Sigmoid colon (tissue), 7 donors: ENCODE measurements around the gene SDC1. TPM values are rescaled to one million over a fixed set of nuclear protein-coding genes. Genes with fewer than 3 reads are reported as not detected.

ENCODE experiments used
- DNase-seq: peaks from one replicate; pipeline ENCODE4 v3.0.0-alpha.2; 2019
- H3K27ac ChIP-seq, 4 donors: fragments of 200-600 bp; sonication (generic); one replicate each; pipeline ENCODE4 v1.5.1; 2016 to 2019; ENCODE audit warnings: mild to moderate bottlenecking in 1 of 4
- H3K27me3 ChIP-seq, 3 donors: fragments of 200-600 bp; sonication (generic); one replicate each; pipeline ENCODE4 v1.5.1; 2019; ENCODE audit warnings: mild to moderate bottlenecking in 1 of 3
- H3K36me3 ChIP-seq, 4 donors: fragments of 200-600 bp; sonication (generic); one replicate each; pipeline ENCODE4 v1.5.1; 2016 to 2019
- H3K4me1 ChIP-seq, 4 donors: fragments of 200-600 bp; sonication (generic); one replicate each; pipeline ENCODE4 v1.5.1; 2017 to 2019
- H3K4me3 ChIP-seq, 4 donors: fragments of 200-600 bp; sonication (generic); one replicate each; pipeline ENCODE4 v1.5.1; 2017 to 2019; ENCODE audit warnings: mild to moderate bottlenecking in 2 of 4, moderate library complexity in 1 of 4
- H3K9me3 ChIP-seq, 4 donors: fragments of 200-600 bp in 3 of 4; sonication (generic) in 3 of 4; one replicate each; pipeline versions ENCODE4 v1.5.1 to v1.6.1; 2013 to 2019
- CTCF ChIP-seq, 4 experiments: fragments of 450-650 bp in 3 of 4; fragments of 200-600 bp in 1 of 4; IDR thresholded peaks; one replicate each; pipeline ENCODE4 v1.5.1; 2016 to 2019; ENCODE audit warnings: antibody characterized with exemption in 4 of 4, mild to moderate bottlenecking in 3 of 4, moderate library complexity in 2 of 4
- EP300 ChIP-seq, 4 donors: sonication (generic); formaldehyde crosslinking; IDR thresholded peaks; one replicate each; pipeline ENCODE4 v1.6.1; 2017; ENCODE audit warnings: antibody characterized with exemption in 4 of 4
- POLR2A ChIP-seq, 2 donors: fragments of 450-650 bp; IDR thresholded peaks; one replicate each; pipeline ENCODE4 v1.6.1; 2016; ENCODE audit warnings: antibody characterized with exemption in 2 of 2, mild to moderate bottlenecking in 2 of 2, moderate library complexity in 2 of 2
- POLR2AphosphoS5 ChIP-seq, 4 donors: sonication (generic); formaldehyde crosslinking; IDR thresholded peaks; one replicate each; pipeline ENCODE4 v1.6.1; 2017; ENCODE audit warnings: antibody characterized with exemption in 4 of 4
- WGBS, 2 donors: extraction: QIAGEN DNeasy Blood & Tissue Kit; methylation state at CpG; one replicate each; pipeline ENCODE4 v1.1.7; 2013; 5-methylcytosine and 5-hydroxymethylcytosine counted together
- intact Hi-C: fragments of 100-400 bp; cut with DNase I; formaldehyde crosslinking; loops from one replicate; pipeline ENCODE4 v1.15.1; 2023
- polyA plus RNA-seq, 3 donors: library from polyadenylated mRNA; stranded (reverse); fragments of 200-250 nt; gene quantifications; one replicate each; pipeline ENCODE4 v1.2.3, GENCODE V29; 2013
- total RNA-seq, 4 donors: library from RNA; depleted of rRNA; stranded (reverse); fragments of >200 nt; gene quantifications; one replicate each; pipeline ENCODE4 v1.1.0, GENCODE V29; 2016
- donor health status: healthy with polysubstance abuse.
- donor health status: Bipolar disorder and iron deficiency.
- donor health status: healthy.

SDC1 gene
- total and polyA plus RNA-seq, 7 donors, result 0.33 to 104 (median 8.0) TPM; not detected in 1

- TF ChIP-seq POLR2A (IDR thresholded peaks at IDR 0.05) (no peak), CTCF (IDR thresholded peaks at IDR 0.05) (no peak), POLR2AphosphoS5 (IDR thresholded peaks at IDR 0.05) (no peak), EP300 (IDR thresholded peaks at IDR 0.05) (no peak)
- H3K4me1 ChIP-seq, result no peaks in the 10 kb centered on the region
- H3K9me3 ChIP-seq, result no peaks in the 10 kb centered on the region
- WGBS, 2 donors, result 89 to 91% methylated on average over 12 of the region's 12 CpGs
- no peak overlapping the region for H3K27ac ChIP-seq
- intact Hi-C loops, result no loop called here
- DNase-seq, result no peak
- no peak overlapping the region for H3K4me3 ChIP-seq
- no peaks in the 10 kb centered on the region for H3K27me3 ChIP-seq
- H3K36me3 ChIP-seq, result no peaks in the 10 kb centered on the region
Observed at GRCh38 chr2:20211420-20211819, 13.5 kb downstream of the SDC1 start.

- H3K27ac ChIP-seq, result no peak overlapping the region
- H3K36me3 ChIP-seq, result no peaks in the 10 kb centered on the region
- DNase-seq, result no peak
- H3K9me3 ChIP-seq, result no peaks in the 10 kb centered on the region
- intact Hi-C loops, result no loop called here
- H3K4me3 ChIP-seq, result no peak overlapping the region
- TF ChIP-seq POLR2A (IDR thresholded peaks at IDR 0.05), result no peak
- no peak for TF ChIP-seq CTCF (IDR thresholded peaks at IDR 0.05)
- TF ChIP-seq POLR2AphosphoS5 (IDR thresholded peaks at IDR 0.05), result no peak
- TF ChIP-seq EP300 (IDR thresholded peaks at IDR 0.05), result no peak
- WGBS, 2 donors, result 68 to 87% methylated on average over 8 of the region's 8 CpGs
- H3K4me1 ChIP-seq, result no peaks in the 10 kb centered on the region
- H3K27me3 ChIP-seq, result no peaks in the 10 kb centered on the region
Observed at GRCh38 chr2:20210462-20210861, 14.5 kb downstream of the SDC1 start.

GRCh38 chr2:20209373-20210109, 15.4 kb downstream of the SDC1 start:
- no peak for DNase-seq
- Histone ChIP-seq H3K9me3 (no peaks in the 10 kb centered on the region), H3K4me3 (no peak overlapping the region), H3K27me3 (no peaks in the 10 kb centered on the region), H3K4me1 (no peaks in the 10 kb centered on the region), H3K36me3 (no peaks in the 10 kb centered on the region), H3K27ac (no peak overlapping the region)
- 91 to 92% methylated on average over 21 of the region's 21 CpGs for WGBS, 2 donors
- no peak for TF ChIP-seq POLR2AphosphoS5 (IDR thresholded peaks at IDR 0.05)
- TF ChIP-seq CTCF (IDR thresholded peaks at IDR 0.05), result no peak
- no peak for TF ChIP-seq EP300 (IDR thresholded peaks at IDR 0.05)
- intact Hi-C loops, result no loop called here

- H3K4me3 ChIP-seq, result no peak overlapping the region
- no peaks in the 10 kb centered on the region for H3K27me3 ChIP-seq
- DNase-seq, result no peak
- TF ChIP-seq POLR2A (IDR thresholded peaks at IDR 0.05) (no peak), CTCF (IDR thresholded peaks at IDR 0.05) (no peak), POLR2AphosphoS5 (IDR thresholded peaks at IDR 0.05) (no peak), EP300 (IDR thresholded peaks at IDR 0.05) (no peak)
- H3K36me3 ChIP-seq, result no peaks in the 10 kb centered on the region
- 22 to 52% methylated on average over 5 of the region's 5 CpGs for WGBS, 2 donors
- no peak overlapping the region for H3K27ac ChIP-seq
- H3K9me3 ChIP-seq, result no peaks in the 10 kb centered on the region
- intact Hi-C loops, result no loop called here
- H3K4me1 ChIP-seq, result no peaks in the 10 kb centered on the region
Observed at GRCh38 chr2:20208476-20208859, 16.5 kb downstream of the SDC1 start.

- DNase-seq, result no peak
- H3K27ac ChIP-seq, result no peak overlapping the region
- 61 to 71% methylated on average over 5 of the region's 5 CpGs for WGBS, 2 donors
- TF ChIP-seq POLR2AphosphoS5 (IDR thresholded peaks at IDR 0.05) (no peak), EP300 (IDR thresholded peaks at IDR 0.05) (no peak), CTCF (IDR thresholded peaks at IDR 0.05) (no peak), POLR2A (IDR thresholded peaks at IDR 0.05) (no peak)
- no peaks in the 10 kb centered on the region for H3K36me3 ChIP-seq
- no peaks in the 10 kb centered on the region for H3K27me3 ChIP-seq
- H3K4me3 ChIP-seq, result no peak overlapping the region
- no peaks in the 10 kb centered on the region for H3K9me3 ChIP-seq
- intact Hi-C loops, result no loop called here
- no peaks in the 10 kb centered on the region for H3K4me1 ChIP-seq
Observed at GRCh38 chr2:20207051-20207450, 17.9 kb downstream of the SDC1 start.
